Measurements from ENCODE around the gene TMC3. TPM values are rescaled to one million over a fixed set of nuclear protein-coding genes. Genes with fewer than 3 reads are reported as not detected.

The TMC3 gene
- total RNA-seq, 1 experiment from 2014 or later = not detected

GRCh38 chr15:81398910-81399551, 25.0 kb upstream of the TMC3 start:
- H3K36me3 Mint-ChIP-seq (ENCODE audit: insufficient read depth, unreplicated experiment) = no peaks in the 10 kb centered on the region
- intact Hi-C loops (cut with micrococcal nuclease; ENCODE audit: unreplicated experiment) = no loop called here

DNA sequence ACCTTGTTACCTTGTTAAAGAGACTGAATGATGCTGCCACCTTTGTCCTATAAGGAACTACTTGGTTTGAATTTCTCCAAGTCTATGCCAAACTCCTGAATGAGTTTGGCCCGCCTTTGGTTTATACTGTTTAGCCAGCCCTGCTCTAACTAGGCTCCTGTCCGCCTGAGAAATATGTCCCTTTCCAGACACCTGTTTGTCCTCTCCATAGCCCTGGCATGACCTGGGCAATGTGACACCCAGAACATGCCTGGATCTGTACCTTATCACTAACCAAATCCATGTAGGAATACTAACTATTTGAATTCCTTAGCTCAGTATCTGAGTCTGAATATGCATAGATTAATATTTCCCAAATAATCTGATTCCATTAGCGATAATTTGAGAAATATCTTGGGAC, 24.4 kb upstream of the TMC3 start:
- peaks cover 6% of the 10 kb centered on the region for H3K4me1 Mint-ChIP-seq (ENCODE audit: low read depth, unreplicated experiment)
- H3K9me3 Mint-ChIP-seq (ENCODE audit: unreplicated experiment) = no peaks in the 10 kb centered on the region
- no TSS peak for BruUV-seq (replicated peaks)
- no peaks in the 10 kb centered on the region for H3K36me3 ChIP-seq (ENCODE audit: control insufficient read depth, insufficient read depth, low read length)
- intact Hi-C loops (cut with micrococcal nuclease; ENCODE audit: unreplicated experiment) = no loop called here
- H3K27me3 ChIP-seq (replicated peaks; ENCODE audit: control insufficient read depth, insufficient read depth, low read length) = no peaks in the 10 kb centered on the region
- H3K4me1 ChIP-seq = peaks cover 16% of the 10 kb centered on the region
- H3K27ac Mint-ChIP-seq (ENCODE audit: unreplicated experiment) = no peak overlapping the region
- no peaks in the 10 kb centered on the region for H3K36me3 Mint-ChIP-seq (ENCODE audit: insufficient read depth, unreplicated experiment)
- no peak overlapping the region for H3K4me3 ChIP-seq (ENCODE audit: low read depth, low read length)
- peaks cover 3% of the 10 kb centered on the region for H3K27me3 Mint-ChIP-seq (ENCODE audit: insufficient read depth, unreplicated experiment)
- DNase-seq = no peak
- H3K9me3 ChIP-seq = peaks cover 5% of the 10 kb centered on the region; the same call in 1 of the 2 replicates
- H3K4me3 Mint-ChIP-seq (ENCODE audit: unreplicated experiment) = no peak overlapping the region
- ChIA-PET CTCF (interaction anchor here (1.3 to 1.6 kb wide), 2 partner anchors 123 to 133 kb away, joined by 8 to 9 read pairs; no protein-coding TSS in a partner anchor), POLR2A (no interaction called here)
- no peak for TF ChIP-seq CTCF (IDR thresholded peaks at IDR 0.05; ENCODE audit: insufficient read depth in 1 of 2, low read depth in 1 of 2, low read length in 1 of 2, severe bottlenecking in 1 of 2, unreplicated experiment in 1 of 2)

More at GRCh38 chr15:81398910-81399551, 25.0 kb upstream of the TMC3 start:
- H3K27ac Mint-ChIP-seq (ENCODE audit: unreplicated experiment) = no peak overlapping the region
- DNase-seq = peak in 1 of 2 experiments; percentile 27
- H3K36me3 ChIP-seq (ENCODE audit: control insufficient read depth, insufficient read depth, low read length) = no peaks in the 10 kb centered on the region
- H3K4me1 ChIP-seq = peaks cover 16% of the 10 kb centered on the region
- H3K9me3 Mint-ChIP-seq (ENCODE audit: unreplicated experiment) = no peaks in the 10 kb centered on the region
- no peak for TF ChIP-seq CTCF (IDR thresholded peaks at IDR 0.05; ENCODE audit: insufficient read depth in 1 of 2, low read depth in 1 of 2, low read length in 1 of 2, severe bottlenecking in 1 of 2, unreplicated experiment in 1 of 2)
- no TSS peak for BruUV-seq (replicated peaks)
- H3K27me3 Mint-ChIP-seq (ENCODE audit: insufficient read depth, unreplicated experiment) = peaks cover 3% of the 10 kb centered on the region
- CTCF ChIA-PET = interaction anchor here (1.3 to 1.6 kb wide), 2 partner anchors 124 to 133 kb away, joined by 8 to 9 read pairs; no protein-coding TSS in a partner anchor
- H3K4me3 ChIP-seq (ENCODE audit: low read depth, low read length) = no peak overlapping the region
- POLR2A ChIA-PET = no interaction called here
- H3K9me3 ChIP-seq = peaks cover 5% of the 10 kb centered on the region; the same call in 1 of the 2 replicates
- H3K4me3 Mint-ChIP-seq (ENCODE audit: unreplicated experiment) = no peak overlapping the region
- H3K27me3 ChIP-seq (replicated peaks; ENCODE audit: control insufficient read depth, insufficient read depth, low read length) = no peaks in the 10 kb centered on the region
- peaks cover 6% of the 10 kb centered on the region for H3K4me1 Mint-ChIP-seq (ENCODE audit: low read depth, unreplicated experiment)

- DNase-seq = no peak
- Histone ChIP-seq H3K36me3 (ENCODE audit: control insufficient read depth, insufficient read depth, low read length) (no peaks in the 10 kb centered on the region), H3K9me3 (no peaks in the 10 kb centered on the region; the same call in 1 of the 2 replicates), H3K27me3 (replicated peaks; ENCODE audit: control insufficient read depth, insufficient read depth, low read length) (no peaks in the 10 kb centered on the region), H3K4me1 (peaks cover 14% of the 10 kb centered on the region), H3K4me3 (ENCODE audit: low read depth, low read length) (no peak overlapping the region)
- CTCF ChIA-PET = no interaction called here
- TF ChIP-seq CTCF (IDR thresholded peaks at IDR 0.05; ENCODE audit: insufficient read depth in 1 of 2, low read depth in 1 of 2, low read length in 1 of 2, severe bottlenecking in 1 of 2, unreplicated experiment in 1 of 2) = no peak
- Mint-ChIP-seq H3K27ac (ENCODE audit: unreplicated experiment) (no peak overlapping the region), H3K36me3 (ENCODE audit: insufficient read depth, unreplicated experiment) (no peaks in the 10 kb centered on the region), H3K27me3 (ENCODE audit: insufficient read depth, unreplicated experiment) (peaks cover 3% of the 10 kb centered on the region), H3K4me1 (ENCODE audit: low read depth, unreplicated experiment) (peaks cover 6% of the 10 kb centered on the region), H3K9me3 (ENCODE audit: unreplicated experiment) (no peaks in the 10 kb centered on the region), H3K4me3 (ENCODE audit: unreplicated experiment) (no peak overlapping the region)
- intact Hi-C loops (cut with micrococcal nuclease; ENCODE audit: unreplicated experiment) = no loop called here
- POLR2A ChIA-PET = no interaction called here
- no TSS peak for BruUV-seq (replicated peaks)
These were observed 20.6 kb upstream of the TMC3 start for GRCh38 chr15:81394603-81395002.
